Measurements from ENCODE around the gene CCDC171. TPM values are rescaled to one million over a fixed set of nuclear protein-coding genes. Genes with fewer than 3 reads are reported as not detected.

The CCDC171 gene
- total and polyA plus RNA-seq, 12 donors = 0.29 to 2.4 (median 1.6) TPM

GRCh38 chr9:15519831-15520230 is 33.0 kb upstream of the CCDC171 start:
- no peak for DNase-seq
- Histone ChIP-seq H3K4me1 (no peaks in the 10 kb centered on the region), H3K9me3 (no peaks in the 10 kb centered on the region), H3K27me3 (no peaks in the 10 kb centered on the region), H3K4me3 (no peak overlapping the region), H3K27ac (no peak overlapping the region), H3K36me3 (no peaks in the 10 kb centered on the region)
- ATAC-seq = no peak
- intact Hi-C loops (cut with DNase I) = loop anchor here in 1 of 10 donors (10.0 kb wide), 2 partner anchors 55 to 95 kb away; partner anchors contain the start of gene SNAPC3
- no peak for TF ChIP-seq CTCF (IDR thresholded peaks at IDR 0.05)
- 88 to 91% methylated on average over 2 of the region's 2 CpGs for WGBS, 2 donors

GRCh38 chr9:15521254-15521653 is 31.6 kb upstream of the CCDC171 start:
- H3K27ac ChIP-seq = no peak overlapping the region
- no peak for ATAC-seq
- no peak for TF ChIP-seq CTCF (IDR thresholded peaks at IDR 0.05)
- no peak for DNase-seq
- H3K36me3 ChIP-seq = no peaks in the 10 kb centered on the region
- H3K27me3 ChIP-seq = no peaks in the 10 kb centered on the region
- H3K4me1 ChIP-seq = no peaks in the 10 kb centered on the region
- intact Hi-C loops (cut with DNase I) = no loop called here
- WGBS, 2 donors = 67 to 75% methylated on average over 8 of the region's 8 CpGs
- H3K4me3 ChIP-seq = no peak overlapping the region
- no peaks in the 10 kb centered on the region for H3K9me3 ChIP-seq

GRCh38 chr9:15522130-15522755 is 30.6 kb upstream of the CCDC171 start:
- intact Hi-C loops (cut with DNase I) = no loop called here
- no peak for DNase-seq

GRCh38 chr9:15524845-15525455 is 27.9 kb upstream of the CCDC171 start:
- no peak overlapping the region for H3K27ac ChIP-seq
- no peaks in the 10 kb centered on the region for H3K27me3 ChIP-seq
- intact Hi-C loops (cut with DNase I) = no loop called here
- no peak for ATAC-seq
- H3K9me3 ChIP-seq = no peaks in the 10 kb centered on the region
- DNase-seq = no peak
- no peaks in the 10 kb centered on the region for H3K36me3 ChIP-seq
- TF ChIP-seq CTCF (IDR thresholded peaks at IDR 0.05) = no peak
- H3K4me3 ChIP-seq = no peak overlapping the region
- no peaks in the 10 kb centered on the region for H3K4me1 ChIP-seq
- WGBS, 2 donors = 65 to 67% methylated on average over 8 of the region's 8 CpGs

More at GRCh38 chr9:15522130-15522755, 30.6 kb upstream of the CCDC171 start:
- Histone ChIP-seq H3K4me3 (no peak overlapping the region), H3K27me3 (no peaks in the 10 kb centered on the region), H3K36me3 (no peaks in the 10 kb centered on the region), H3K9me3 (no peaks in the 10 kb centered on the region), H3K4me1 (no peaks in the 10 kb centered on the region), H3K27ac (no peak overlapping the region)
- WGBS, 2 donors = 89 to 97% methylated on average over 3 of the region's 3 CpGs
- no peak for TF ChIP-seq CTCF (IDR thresholded peaks at IDR 0.05)
- no peak for ATAC-seq
